Fibroblast of lung (primary cell): ENCODE measurements around the gene HMX1. TPM values are rescaled to one million over a fixed set of nuclear protein-coding genes. Genes with fewer than 3 reads are reported as not detected.

ENCODE experiments used
- DNase-seq, 2 donors: peaks; one replicate each; pipeline versions ENCODE4 v3.0.0 to v3.0.0-alpha.2; 2010; ENCODE audit warnings: low read depth in 2 of 2
- H2AFZ ChIP-seq: 2 replicates; pipeline ENCODE4 v1.5.1; 2012; ENCODE audit warnings: low read length, control low read depth, inconsistent platforms
- H3K27ac ChIP-seq: 2 replicates; pipeline ENCODE4 v1.5.1; 2011; ENCODE audit warnings: low read length, control low read depth; ENCODE audit not compliant: insufficient read depth
- H3K27me3 ChIP-seq: 2 replicates; pipeline ENCODE4 v1.5.1; 2011; ENCODE audit warnings: mild to moderate bottlenecking, low read length; ENCODE audit not compliant: control insufficient read depth, insufficient read depth
- H3K36me3 ChIP-seq: 2 replicates; pipeline ENCODE4 v1.5.1; 2011; ENCODE audit warnings: low read length; ENCODE audit not compliant: control insufficient read depth, insufficient read depth
- H3K4me1 ChIP-seq: 2 replicates; pipeline ENCODE4 v1.5.1; 2011; ENCODE audit warnings: low read length; ENCODE audit not compliant: control insufficient read depth, insufficient read depth; ENCODE audit errors: extremely low read depth
- H3K4me2 ChIP-seq: 2 replicates; pipeline ENCODE4 v1.5.1; 2011; ENCODE audit warnings: low read length, control low read depth; ENCODE audit not compliant: insufficient read depth; ENCODE audit errors: extremely low read depth
- H3K4me3 ChIP-seq, 4 experiments: fragments of 200-600 bp in 1 of 4; sonication (generic) in 1 of 4; replicated peaks in 1 of 4; 2 replicates each; pipeline ENCODE4 v1.5.1; 2011 to 2016; ENCODE audit warnings: low read length in 4 of 4, low read depth in 3 of 4, mild to moderate bottlenecking in 3 of 4, control low read depth in 2 of 4, inconsistent platforms in 1 of 4, mixed read lengths in 1 of 4; ENCODE audit not compliant: insufficient read depth in 1 of 4; ENCODE audit errors: control extremely low read depth in 1 of 4
- H3K79me2 ChIP-seq: 2 replicates; pipeline ENCODE4 v1.5.1; 2012; ENCODE audit warnings: mild to moderate bottlenecking, low read length, inconsistent platforms; ENCODE audit not compliant: control insufficient read depth, insufficient read depth
- H3K9ac ChIP-seq: 2 replicates; pipeline ENCODE4 v1.5.1; 2011; ENCODE audit warnings: mild to moderate bottlenecking, low read length, control low read depth; ENCODE audit not compliant: insufficient read depth
- H3K9me3 ChIP-seq: 2 replicates; pipeline ENCODE4 v1.5.1; 2012; ENCODE audit warnings: low read depth, low read length; ENCODE audit not compliant: control insufficient read depth, insufficient read depth
- H4K20me1 ChIP-seq: 2 replicates; pipeline ENCODE4 v1.5.1; 2011; ENCODE audit warnings: low read length; ENCODE audit not compliant: control insufficient read depth, insufficient read depth; ENCODE audit errors: extremely low read depth
- EZH2 ChIP-seq: IDR thresholded peaks from 2 replicates; pipeline ENCODE4 v1.5.1; 2012; ENCODE audit warnings: low read length, control low read depth, mild to moderate bottlenecking; ENCODE audit errors: missing control alignments
- polyA plus RNA-seq, 2 donors: library from polyadenylated mRNA; depleted of rRNA in 1 of 2; stranded (reverse) in 1 of 2; unstranded in 1 of 2; fragments of >200 nt; gene quantifications; 2 replicates each; pipeline ENCODE4 v1.2.1, GENCODE V29; 2011 to 2012; ENCODE audit warnings: missing spikeins in 1 of 2
- total RNA-seq: library from RNA; depleted of rRNA; stranded (reverse); fragments of >200 nt; gene quantifications from 2 replicates; pipeline ENCODE4 v1.2.1, GENCODE V29; 2014
- TF ChIP-seq, protein P1 (sequence below), 2 donors: IDR thresholded peaks in 1 of 2; conservative IDR thresholded peaks in 1 of 2; 1 replicate in 1 of 2; 2 replicates in 1 of 2; pipeline ENCODE4 v1.5.1; 2011 to 2012; ENCODE audit warnings: low read length in 2 of 2, control low read depth in 1 of 2, inconsistent platforms in 1 of 2, low read depth in 1 of 2, mild to moderate bottlenecking in 1 of 2

HMX1 gene
- total and polyA plus RNA-seq, 2 donors (not counting 1 experiment from before 2014, with no cell fraction given): not detected

DNA sequence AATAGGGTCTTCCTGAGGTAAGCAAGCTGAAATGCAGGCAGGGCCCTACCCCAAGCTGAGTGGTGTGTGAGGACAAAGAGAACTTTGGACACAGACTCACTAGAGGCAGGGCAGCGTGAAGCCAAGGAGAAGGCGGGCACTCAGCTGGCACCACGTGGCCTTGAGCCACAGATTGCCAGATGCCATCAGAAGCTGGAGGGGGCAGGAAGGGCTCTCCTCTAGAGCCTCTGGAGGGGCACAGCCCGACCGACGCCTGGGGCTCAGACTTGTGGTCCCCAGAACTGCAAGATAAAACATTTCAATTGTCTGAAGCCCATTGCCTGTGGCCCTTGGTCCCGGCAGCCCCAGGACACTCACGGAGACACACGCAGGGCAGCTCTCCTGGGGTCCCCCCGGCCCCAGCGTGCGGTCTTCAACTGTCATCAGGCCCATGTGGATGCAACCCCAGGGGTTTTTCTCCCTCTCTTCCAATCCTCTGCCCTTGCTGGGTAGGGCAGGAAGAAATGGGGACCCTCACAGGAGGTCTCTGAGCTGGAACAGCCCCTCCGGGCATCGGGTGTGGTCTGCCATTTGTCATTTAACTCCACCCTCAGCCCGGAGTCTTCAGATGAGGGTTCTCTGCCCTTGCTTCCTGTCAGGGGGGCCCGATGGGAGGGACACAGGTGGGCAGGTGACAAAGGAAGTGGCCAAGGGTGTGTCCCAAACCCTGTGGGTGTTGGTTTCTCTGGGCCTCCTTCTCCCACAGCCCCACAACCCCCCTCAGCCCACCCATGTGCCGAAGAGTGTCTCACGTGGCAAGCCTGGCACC, 22.2 kb downstream of the HMX1 start:
- Histone ChIP-seq H4K20me1 (no peaks in the 10 kb centered on the region), H3K9me3 (no peaks in the 10 kb centered on the region), H3K36me3 (no peaks in the 10 kb centered on the region), H3K4me2 (no peak overlapping the region), H3K79me2 (no peaks in the 10 kb centered on the region), H3K4me3 (no peak overlapping the region), H3K27me3 (no peaks in the 10 kb centered on the region), H3K4me1 (no peaks in the 10 kb centered on the region), H3K9ac (no peak overlapping the region), H2AFZ (no peak overlapping the region), H3K27ac (no peak overlapping the region)
- TF ChIP-seq EZH2: no peak
- TF ChIP-seq, protein P1, sequence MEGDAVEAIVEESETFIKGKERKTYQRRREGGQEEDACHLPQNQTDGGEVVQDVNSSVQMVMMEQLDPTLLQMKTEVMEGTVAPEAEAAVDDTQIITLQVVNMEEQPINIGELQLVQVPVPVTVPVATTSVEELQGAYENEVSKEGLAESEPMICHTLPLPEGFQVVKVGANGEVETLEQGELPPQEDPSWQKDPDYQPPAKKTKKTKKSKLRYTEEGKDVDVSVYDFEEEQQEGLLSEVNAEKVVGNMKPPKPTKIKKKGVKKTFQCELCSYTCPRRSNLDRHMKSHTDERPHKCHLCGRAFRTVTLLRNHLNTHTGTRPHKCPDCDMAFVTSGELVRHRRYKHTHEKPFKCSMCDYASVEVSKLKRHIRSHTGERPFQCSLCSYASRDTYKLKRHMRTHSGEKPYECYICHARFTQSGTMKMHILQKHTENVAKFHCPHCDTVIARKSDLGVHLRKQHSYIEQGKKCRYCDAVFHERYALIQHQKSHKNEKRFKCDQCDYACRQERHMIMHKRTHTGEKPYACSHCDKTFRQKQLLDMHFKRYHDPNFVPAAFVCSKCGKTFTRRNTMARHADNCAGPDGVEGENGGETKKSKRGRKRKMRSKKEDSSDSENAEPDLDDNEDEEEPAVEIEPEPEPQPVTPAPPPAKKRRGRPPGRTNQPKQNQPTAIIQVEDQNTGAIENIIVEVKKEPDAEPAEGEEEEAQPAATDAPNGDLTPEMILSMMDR (conservative IDR thresholded peaks at IDR 0.05 in 1 of 2, IDR thresholded peaks at IDR 0.05 in 1 of 2; ENCODE audit: low read depth in 1 of 2, low read length in 2 of 2): no peak
- DNase-seq: no peak

DNA sequence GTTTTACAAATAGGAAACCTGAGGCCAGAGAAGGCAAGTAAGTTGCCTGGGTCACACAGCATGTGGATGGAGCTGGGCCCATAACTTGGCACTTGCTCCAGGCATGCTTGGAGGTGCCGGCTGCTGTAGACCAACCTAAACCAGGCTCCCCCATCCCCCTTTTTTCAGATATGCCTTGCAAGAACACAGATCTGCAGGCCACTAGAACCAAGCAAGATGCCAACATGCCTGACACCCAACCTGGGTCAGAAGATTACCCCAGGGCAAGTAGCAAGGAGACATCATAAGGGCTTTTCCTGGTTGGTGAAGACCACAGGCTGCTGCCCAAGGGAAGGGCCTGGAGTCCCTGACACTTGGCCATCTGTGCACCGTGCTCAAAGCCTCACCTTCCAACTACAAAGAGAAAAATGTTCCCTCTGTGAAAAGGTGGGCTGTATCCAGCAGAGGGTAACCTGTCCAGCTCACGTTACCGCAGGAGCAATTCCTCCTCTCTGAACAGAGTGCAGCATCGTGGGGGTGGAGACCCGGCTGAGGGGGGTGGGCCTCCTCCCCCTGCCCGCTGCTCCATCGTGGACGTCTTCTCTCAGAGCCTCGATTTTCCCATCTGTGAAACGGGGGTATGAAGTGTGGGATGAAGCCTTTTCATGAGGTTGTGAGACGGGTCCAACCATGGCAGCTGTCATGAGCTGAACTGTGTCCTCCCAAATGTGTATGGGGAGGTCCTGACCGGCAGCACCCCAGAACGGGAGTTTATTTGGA, 23.0 kb downstream of the HMX1 start:
- H4K20me1 ChIP-seq: no peaks in the 10 kb centered on the region
- H3K9me3 ChIP-seq: no peaks in the 10 kb centered on the region
- no peak overlapping the region for H2AFZ ChIP-seq
- H3K4me3 ChIP-seq: no peak overlapping the region
- DNase-seq: no peak
- H3K79me2 ChIP-seq: no peaks in the 10 kb centered on the region
- H3K27me3 ChIP-seq: no peaks in the 10 kb centered on the region
- TF ChIP-seq EZH2: no peak
- TF ChIP-seq, protein P1 (conservative IDR thresholded peaks at IDR 0.05 in 1 of 2, IDR thresholded peaks at IDR 0.05 in 1 of 2; ENCODE audit: low read depth in 1 of 2, low read length in 2 of 2): no peak
- H3K36me3 ChIP-seq: no peaks in the 10 kb centered on the region
- H3K27ac ChIP-seq: no peak overlapping the region
- no peaks in the 10 kb centered on the region for H3K4me1 ChIP-seq
- H3K9ac ChIP-seq: no peak overlapping the region
- no peak overlapping the region for H3K4me2 ChIP-seq

DNA sequence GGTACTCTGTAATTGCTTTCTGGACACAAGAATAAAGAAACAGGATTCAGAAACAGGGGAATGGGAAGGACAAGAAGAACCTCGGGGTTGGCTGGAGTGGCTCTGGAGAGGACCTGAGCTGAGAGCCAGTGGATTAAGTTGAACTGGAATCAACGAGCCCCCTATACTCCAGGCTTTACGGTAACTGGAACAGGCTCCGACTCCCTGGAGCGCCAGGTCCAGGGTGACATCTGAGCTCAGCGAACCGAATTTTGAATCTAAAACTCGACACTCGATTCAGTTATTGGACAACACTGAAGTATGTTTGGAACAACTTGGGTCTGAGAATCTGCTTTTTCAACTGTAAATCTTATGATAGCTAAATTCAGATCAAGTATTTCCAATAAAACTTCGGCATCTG, 23.9 kb downstream of the HMX1 start:
- H3K27ac ChIP-seq: no peak overlapping the region
- no peaks in the 10 kb centered on the region for H3K36me3 ChIP-seq
- H2AFZ ChIP-seq: no peak overlapping the region
- no peaks in the 10 kb centered on the region for H3K4me1 ChIP-seq
- H3K9ac ChIP-seq: no peak overlapping the region
- no peak for TF ChIP-seq EZH2
- TF ChIP-seq, protein P1 (conservative IDR thresholded peaks at IDR 0.05 in 1 of 2, IDR thresholded peaks at IDR 0.05 in 1 of 2; ENCODE audit: low read depth in 1 of 2, low read length in 2 of 2): no peak
- no peak overlapping the region for H3K4me2 ChIP-seq
- H3K27me3 ChIP-seq: no peaks in the 10 kb centered on the region
- H3K4me3 ChIP-seq: no peak overlapping the region
- DNase-seq: no peak
- H4K20me1 ChIP-seq: no peaks in the 10 kb centered on the region
- no peaks in the 10 kb centered on the region for H3K79me2 ChIP-seq
- H3K9me3 ChIP-seq: no peaks in the 10 kb centered on the region
